ENCODE measurements around the gene TAGLN. TPM values are rescaled to one million over a fixed set of nuclear protein-coding genes. Genes with fewer than 3 reads are reported as not detected.

TAGLN gene
- total RNA-seq, 4 donors from 2014 or later: 1,588 to 9,854 (median 3,936) TPM

DNA sequence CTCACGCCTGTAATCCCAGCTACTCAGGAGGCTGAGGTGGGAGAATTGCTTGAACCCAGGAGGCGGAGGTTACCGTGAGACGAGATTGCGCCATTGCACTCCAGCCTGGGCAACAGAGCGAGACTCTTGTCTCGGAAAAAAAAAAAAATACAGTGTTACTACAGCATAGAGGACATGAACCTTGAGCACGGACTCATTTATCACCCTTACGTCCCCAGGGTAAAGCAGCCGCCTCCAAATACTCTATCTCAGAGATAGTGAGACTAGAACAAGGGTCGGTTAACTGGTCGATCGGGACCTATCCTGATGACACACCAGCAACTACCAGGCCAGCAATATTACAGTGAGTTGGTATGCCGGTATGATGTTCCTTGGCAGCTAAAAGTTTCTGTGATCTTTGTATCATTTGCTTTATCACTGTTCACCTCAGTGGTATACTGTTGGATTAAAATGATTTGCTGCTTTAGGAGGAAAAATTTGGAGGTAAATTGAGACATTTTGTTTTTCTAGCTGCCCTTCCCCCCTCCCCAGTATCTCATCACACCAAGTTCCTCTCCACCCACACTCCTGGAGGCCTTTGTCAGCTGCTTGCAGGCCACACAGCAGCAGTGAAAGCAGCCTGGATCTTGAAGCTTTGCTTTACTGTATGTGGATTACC is 27.6 kb upstream of the TAGLN start:
- DNase-seq: no peak
- no peak for TF ChIP-seq POLR2A (IDR thresholded peaks at IDR 0.05)
- TF ChIP-seq, protein P1, sequence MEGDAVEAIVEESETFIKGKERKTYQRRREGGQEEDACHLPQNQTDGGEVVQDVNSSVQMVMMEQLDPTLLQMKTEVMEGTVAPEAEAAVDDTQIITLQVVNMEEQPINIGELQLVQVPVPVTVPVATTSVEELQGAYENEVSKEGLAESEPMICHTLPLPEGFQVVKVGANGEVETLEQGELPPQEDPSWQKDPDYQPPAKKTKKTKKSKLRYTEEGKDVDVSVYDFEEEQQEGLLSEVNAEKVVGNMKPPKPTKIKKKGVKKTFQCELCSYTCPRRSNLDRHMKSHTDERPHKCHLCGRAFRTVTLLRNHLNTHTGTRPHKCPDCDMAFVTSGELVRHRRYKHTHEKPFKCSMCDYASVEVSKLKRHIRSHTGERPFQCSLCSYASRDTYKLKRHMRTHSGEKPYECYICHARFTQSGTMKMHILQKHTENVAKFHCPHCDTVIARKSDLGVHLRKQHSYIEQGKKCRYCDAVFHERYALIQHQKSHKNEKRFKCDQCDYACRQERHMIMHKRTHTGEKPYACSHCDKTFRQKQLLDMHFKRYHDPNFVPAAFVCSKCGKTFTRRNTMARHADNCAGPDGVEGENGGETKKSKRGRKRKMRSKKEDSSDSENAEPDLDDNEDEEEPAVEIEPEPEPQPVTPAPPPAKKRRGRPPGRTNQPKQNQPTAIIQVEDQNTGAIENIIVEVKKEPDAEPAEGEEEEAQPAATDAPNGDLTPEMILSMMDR (IDR thresholded peaks at IDR 0.05): no peak
- no peak overlapping the region for H3K4me3 ChIP-seq
- peak overlapping the region; percentile 11 to 12 for H3K27ac ChIP-seq
- H3K27me3 ChIP-seq: no peaks in the 10 kb centered on the region
- H3K36me3 ChIP-seq: no peaks in the 10 kb centered on the region
- H3K9me3 ChIP-seq: no peaks in the 10 kb centered on the region
- peaks cover 0 to 5% of the 10 kb centered on the region in 2 donors for H3K4me1 ChIP-seq
- intact Hi-C loops (cut with DNase I; ENCODE audit: low total_unique reads): no loop called here

DNA sequence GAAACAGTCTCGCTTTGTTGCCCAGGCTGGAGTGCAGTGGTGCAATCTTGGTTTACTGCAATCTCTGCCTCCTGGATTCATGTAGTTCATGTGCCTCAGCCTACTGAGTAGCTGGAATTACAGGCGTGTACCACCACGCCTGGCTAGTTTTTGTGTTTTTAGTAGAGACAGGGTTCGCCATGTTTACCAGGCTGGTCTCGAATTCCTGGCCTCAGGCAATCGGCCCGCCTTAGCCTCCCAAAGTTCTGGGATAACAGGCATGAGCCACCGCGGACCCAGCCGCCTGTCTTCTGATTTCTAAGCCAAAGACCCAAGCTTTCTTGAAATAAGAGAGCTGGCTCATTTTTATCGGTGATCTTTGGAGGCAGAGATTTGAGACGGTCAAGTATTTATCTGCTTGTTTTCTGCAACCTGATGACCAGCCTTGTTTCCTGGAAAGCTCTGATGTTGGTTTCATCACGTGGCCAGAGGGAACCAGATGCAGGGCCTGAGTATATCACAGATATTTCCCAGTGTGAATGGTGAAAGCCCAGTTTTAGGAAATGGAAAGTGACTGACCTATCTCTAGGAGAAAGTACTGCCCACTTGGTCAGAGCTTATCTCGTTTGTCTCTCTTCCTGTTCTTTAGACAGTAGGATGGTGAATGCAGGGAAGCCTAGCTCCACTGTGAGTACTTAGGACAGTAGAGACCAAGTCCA is 26.3 kb upstream of the TAGLN start:
- TF ChIP-seq, protein P1 (IDR thresholded peaks at IDR 0.05): no peak
- TF ChIP-seq POLR2A (IDR thresholded peaks at IDR 0.05): no peak
- Histone ChIP-seq H3K27me3 (no peaks in the 10 kb centered on the region), H3K36me3 (no peaks in the 10 kb centered on the region), H3K4me3 (no peak overlapping the region), H3K9me3 (no peaks in the 10 kb centered on the region), H3K27ac (peak overlapping the region in 1 of 2 donors; percentile 44), H3K4me1 (peaks cover under 1 to 5% of the 10 kb centered on the region in 2 donors)
- no peak for DNase-seq
- intact Hi-C loops (cut with DNase I; ENCODE audit: low total_unique reads): no loop called here

DNA sequence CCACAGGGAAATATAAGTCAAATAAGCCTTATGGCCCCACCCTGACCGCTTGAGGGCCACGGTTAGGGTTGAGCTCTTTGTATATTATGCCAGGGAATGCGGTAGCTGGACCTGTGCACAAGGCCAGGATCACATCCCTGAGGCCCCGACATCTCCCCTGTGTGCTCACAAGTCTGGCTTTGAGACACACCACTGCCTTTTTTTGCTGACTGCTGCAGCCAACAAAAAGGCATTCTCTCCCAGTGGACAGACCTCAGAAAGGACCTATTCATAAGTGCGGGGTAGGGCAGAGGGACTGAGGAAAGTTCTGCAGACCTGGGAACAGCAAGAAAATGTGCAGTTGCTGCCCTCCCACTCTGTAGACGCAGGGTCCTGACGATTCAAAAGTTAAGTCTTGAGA is 24.1 kb upstream of the TAGLN start:
- Histone ChIP-seq H3K27me3 (no peaks in the 10 kb centered on the region), H3K9me3 (no peaks in the 10 kb centered on the region), H3K4me3 (no peak overlapping the region), H3K36me3 (no peaks in the 10 kb centered on the region), H3K4me1 (peaks cover 5% of the 10 kb centered on the region in 2 donors), H3K27ac (no peak overlapping the region)
- intact Hi-C loops (cut with DNase I; ENCODE audit: low total_unique reads): no loop called here
- DNase-seq: no peak
- no peak for TF ChIP-seq POLR2A (IDR thresholded peaks at IDR 0.05)
- TF ChIP-seq, protein P1 (IDR thresholded peaks at IDR 0.05): no peak

DNA sequence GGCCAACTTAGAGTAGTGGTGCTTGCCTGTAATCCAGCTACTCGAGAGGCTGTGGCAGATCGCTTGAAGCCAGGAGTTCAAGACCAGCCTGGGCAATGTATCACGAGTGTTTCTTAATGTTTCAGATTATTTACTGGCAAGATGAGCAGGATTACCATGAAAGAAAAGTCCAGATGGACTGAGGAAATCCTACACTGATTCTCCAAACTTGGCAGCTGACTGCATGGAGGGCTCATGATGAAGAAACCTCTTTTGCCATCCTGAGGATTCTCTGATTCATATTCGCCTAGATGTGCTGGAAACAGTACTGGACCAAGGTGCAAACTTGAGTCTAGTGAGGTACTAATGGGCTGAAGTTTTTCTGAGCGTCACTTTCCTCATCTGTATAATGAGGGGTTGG is 23.4 kb upstream of the TAGLN start:
- H3K4me3 ChIP-seq: no peak overlapping the region
- H3K9me3 ChIP-seq: no peaks in the 10 kb centered on the region
- TF ChIP-seq, protein P1 (IDR thresholded peaks at IDR 0.05): no peak
- TF ChIP-seq POLR2A (IDR thresholded peaks at IDR 0.05): no peak
- DNase-seq: no peak
- H3K27ac ChIP-seq: no peak overlapping the region
- no peaks in the 10 kb centered on the region for H3K27me3 ChIP-seq
- intact Hi-C loops (cut with DNase I; ENCODE audit: low total_unique reads): no loop called here
- H3K4me1 ChIP-seq: peaks cover 5% of the 10 kb centered on the region in 2 donors
- no peaks in the 10 kb centered on the region for H3K36me3 ChIP-seq

DNA sequence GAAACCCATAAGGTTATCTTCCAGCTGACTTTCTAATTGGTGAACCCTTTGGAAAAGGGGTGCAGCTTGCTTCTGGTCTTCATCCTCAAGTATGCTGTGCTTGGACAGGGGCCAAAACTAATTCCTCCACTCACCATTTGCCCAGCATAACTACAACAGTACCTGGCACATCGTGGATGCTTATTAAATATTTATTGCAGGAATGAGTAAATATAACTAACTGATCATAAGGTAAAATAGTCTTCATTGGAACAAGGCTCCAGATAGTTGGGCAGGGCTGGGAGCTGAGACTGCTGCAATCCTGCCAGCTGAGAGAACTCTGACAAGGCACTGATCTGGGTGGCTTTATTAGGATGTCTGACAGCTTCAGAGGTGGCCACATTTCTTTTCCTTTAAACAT is 23.0 kb upstream of the TAGLN start:
- Histone ChIP-seq H3K9me3 (no peaks in the 10 kb centered on the region), H3K27me3 (no peaks in the 10 kb centered on the region), H3K36me3 (no peaks in the 10 kb centered on the region), H3K27ac (no peak overlapping the region), H3K4me1 (peaks cover 5 to 6% of the 10 kb centered on the region in 2 donors), H3K4me3 (no peak overlapping the region)
- TF ChIP-seq, protein P1 (IDR thresholded peaks at IDR 0.05): no peak
- no peak for TF ChIP-seq POLR2A (IDR thresholded peaks at IDR 0.05)
- DNase-seq: no peak
- intact Hi-C loops (cut with DNase I; ENCODE audit: low total_unique reads): no loop called here

All from uterus (tissue), 4 donors.